DMS79 treated with DMSO at 0.1 percent for 48 hours (cell line): Measurements from ENCODE around the gene DMAP1.

Experiments used
- DNase-seq: peaks from one replicate; lab custom pipeline; 2025; lab: John Stamatoyannopoulos, UW

DMAP1 gene

GRCh38 chr1:44228218-44228617 lies 14.9 kb downstream of the DMAP1 start:
- DNase-seq, result no peak

- no peak for DNase-seq
Measured at GRCh38 chr1:44229435-44230167, 16.3 kb downstream of the DMAP1 start.

GRCh38 chr1:44230796-44231195 lies 17.5 kb downstream of the DMAP1 start:
- no peak for DNase-seq

GRCh38 chr1:44233593-44233992 lies 20.3 kb downstream of the DMAP1 start:
- DNase-seq, result no peak

GRCh38 chr1:44235808-44236207 lies 22.5 kb downstream of the DMAP1 start:
- DNase-seq, result no peak

- no peak for DNase-seq
Measured at GRCh38 chr1:44236490-44237272, 23.4 kb downstream of the DMAP1 start.

- DNase-seq, result no peak
Measured at GRCh38 chr1:44237721-44238457, 24.6 kb downstream of the DMAP1 start.

GRCh38 chr1:44238660-44239059 lies 25.4 kb downstream of the DMAP1 start:
- DNase-seq, result no peak

GRCh38 chr1:44239331-44239960 lies 26.2 kb downstream of the DMAP1 start:
- no peak for DNase-seq

GRCh38 chr1:44239961-44240371 lies 26.7 kb downstream of the DMAP1 start:
- DNase-seq, result no peak

- no peak for DNase-seq
Measured at GRCh38 chr1:44240802-44241671, 27.8 kb downstream of the DMAP1 start.

GRCh38 chr1:44242746-44243145 lies 29.5 kb downstream of the DMAP1 start:
- no peak for DNase-seq

- no peak for DNase-seq
Measured at GRCh38 chr1:44243782-44244495, 30.7 kb downstream of the DMAP1 start.

- DNase-seq, result no peak
Measured at GRCh38 chr1:44244986-44245385, 31.7 kb downstream of the DMAP1 start.

- no peak for DNase-seq
Measured at GRCh38 chr1:44246806-44247205, 33.5 kb downstream of the DMAP1 start.

GRCh38 chr1:44249543-44249942 lies 36.3 kb downstream of the DMAP1 start:
- DNase-seq, result peak; percentile 33

- no peak for DNase-seq
Measured at GRCh38 chr1:44250068-44250781, 37.0 kb downstream of the DMAP1 start.

- no peak for DNase-seq
Measured at GRCh38 chr1:44251486-44251885, 38.2 kb downstream of the DMAP1 start.

GRCh38 chr1:44251989-44252671 lies 38.9 kb downstream of the DMAP1 start:
- DNase-seq, result no peak
